Caco-2 (cell line): ENCODE results near the gene C2CD3. TPM values are rescaled to one million over a fixed set of nuclear protein-coding genes. Genes with fewer than 3 reads are reported as not detected.
"Not testable (repeated sequence)": the region's sequence is repeated elsewhere in the genome, so short reads cannot be mapped to it uniquely, and the experiment has no call there.

Source experiments
- BruUV-seq: library from RNA; stranded (reverse); fragments of 400-500 nt; replicated peaks from 2 replicates; lab custom pipeline; 2021; lab: Mats Ljungman, UMichigan
- CTCF ChIA-PET: fragments of 300-600 bp; sonication (Branson Sonifier 250); formaldehyde crosslinking; loops from one replicate; lab custom pipeline; 2022; ENCODE audit warnings: antibody characterized with exemption; lab: Charles Lee
- POLR2A ChIA-PET: fragments of 300-600 bp; sonication (Branson Sonifier 250); formaldehyde crosslinking; loops from one replicate; lab custom pipeline; 2022; ENCODE audit warnings: antibody characterized with exemption; lab: Charles Lee
- DNase-seq, 2 experiments: peaks; one replicate each; pipeline versions ENCODE4 v3.0.0 to v3.0.0-alpha.2; 2020 to 2022
- H3K27me3 ChIP-seq: replicated peaks from 2 replicates; pipeline ENCODE4 v1.6.0; 2011; ENCODE audit warnings: low read length; ENCODE audit not compliant: control insufficient read depth, insufficient read depth
- H3K36me3 ChIP-seq: 2 replicates; pipeline ENCODE4 v1.5.1; 2011; ENCODE audit warnings: low read length; ENCODE audit not compliant: control insufficient read depth, insufficient read depth
- H3K4me1 ChIP-seq: fragments of 250-450 bp; sonication (Bioruptor Pico); 2 replicates; pipeline ENCODE4 v1.5.1; 2020; ENCODE audit warnings: mild to moderate bottlenecking
- H3K4me3 ChIP-seq: 2 replicates; pipeline ENCODE4 v1.5.1; 2011; ENCODE audit warnings: low read depth, mild to moderate bottlenecking, control low read depth, low read length
- H3K9me3 ChIP-seq: fragments of 250-450 bp; sonication (Bioruptor Pico); 2 replicates; pipeline ENCODE4 v1.5.1; 2020; ENCODE audit warnings: mild to moderate bottlenecking, moderate library complexity
- H3K27ac Mint-ChIP-seq: one replicate; pipeline ENCODE4 v1.8.0; 2022; ENCODE audit warnings: mixed read lengths; ENCODE audit not compliant: unreplicated experiment
- H3K27me3 Mint-ChIP-seq: one replicate; pipeline ENCODE4 v1.8.0; 2022; ENCODE audit warnings: mixed read lengths; ENCODE audit not compliant: insufficient read depth, unreplicated experiment
- H3K36me3 Mint-ChIP-seq: one replicate; pipeline ENCODE4 v1.8.0; 2022; ENCODE audit warnings: mild to moderate bottlenecking, mixed read lengths; ENCODE audit not compliant: insufficient read depth, unreplicated experiment
- H3K4me1 Mint-ChIP-seq: one replicate; pipeline ENCODE4 v1.8.0; 2022; ENCODE audit warnings: low read depth, mixed read lengths; ENCODE audit not compliant: unreplicated experiment
- H3K4me3 Mint-ChIP-seq: one replicate; pipeline ENCODE4 v1.8.0; 2022; ENCODE audit warnings: mild to moderate bottlenecking, moderate library complexity, mixed read lengths; ENCODE audit not compliant: unreplicated experiment
- H3K9me3 Mint-ChIP-seq: one replicate; pipeline ENCODE4 v1.8.0; 2022; ENCODE audit warnings: mixed read lengths; ENCODE audit not compliant: unreplicated experiment
- intact Hi-C: fragments of 100-400 bp; cut with micrococcal nuclease; formaldehyde crosslinking; loops from one replicate; pipeline ENCODE4 v1.10.0; 2022; ENCODE audit not compliant: unreplicated experiment
- total RNA-seq: library from RNA; stranded (reverse); gene quantifications from 2 replicates; pipeline ENCODE4 v1.2.3, GENCODE V29; 2022
- TF ChIP-seq, protein P1 (sequence below), 2 experiments: fragments of 200-600 bp in 1 of 2; IDR thresholded peaks; 1 replicate in 1 of 2; 2 replicates in 1 of 2; pipeline versions ENCODE4 v1.5.1 to v1.8.0; 2011 to 2022; ENCODE audit warnings: antibody characterized with exemption in 1 of 2, control low read depth in 1 of 2, inconsistent platforms in 1 of 2, low read depth in 1 of 2, low read length in 1 of 2, mild to moderate bottlenecking in 1 of 2, moderate library complexity in 1 of 2; ENCODE audit not compliant: insufficient read depth in 1 of 2, severe bottlenecking in 1 of 2, unreplicated experiment in 1 of 2

The C2CD3 gene
- total RNA-seq, 1 experiment from 2014 or later: 47.5 TPM

- H3K36me3 Mint-ChIP-seq, H3K36me3 ChIP-seq, POLR2A ChIA-PET, H3K9me3 Mint-ChIP-seq, H3K4me3 Mint-ChIP-seq, CTCF ChIA-PET, DNase-seq, H3K27me3 Mint-ChIP-seq, H3K4me1 Mint-ChIP-seq, intact Hi-C loops, H3K27me3 ChIP-seq, BruUV-seq, H3K9me3 ChIP-seq, H3K4me3 ChIP-seq, H3K4me1 ChIP-seq, H3K27ac Mint-ChIP-seq: not testable (repeated sequence)
Observed at GRCh38 chr11:74061599-74061998, 109.2 kb downstream of the C2CD3 start.

GRCh38 chr11:74057249-74058151 is 113.3 kb downstream of the C2CD3 start:
- intact Hi-C loops: no loop called here
- DNase-seq: no peak
- no peak overlapping the region for H3K4me3 ChIP-seq
- no TSS peak for BruUV-seq
- Mint-ChIP-seq H3K4me1 (no peaks in the 10 kb centered on the region), H3K27me3 (no peaks in the 10 kb centered on the region), H3K9me3 (no peaks in the 10 kb centered on the region), H3K36me3 (peaks cover 12% of the 10 kb centered on the region), H3K4me3 (no peak overlapping the region), H3K27ac (no peak overlapping the region)
- H3K9me3 ChIP-seq: no peaks in the 10 kb centered on the region
- CTCF ChIA-PET: no interaction called here
- H3K27me3 ChIP-seq: no peaks in the 10 kb centered on the region
- H3K36me3 ChIP-seq: no peaks in the 10 kb centered on the region
- TF ChIP-seq, protein P1, sequence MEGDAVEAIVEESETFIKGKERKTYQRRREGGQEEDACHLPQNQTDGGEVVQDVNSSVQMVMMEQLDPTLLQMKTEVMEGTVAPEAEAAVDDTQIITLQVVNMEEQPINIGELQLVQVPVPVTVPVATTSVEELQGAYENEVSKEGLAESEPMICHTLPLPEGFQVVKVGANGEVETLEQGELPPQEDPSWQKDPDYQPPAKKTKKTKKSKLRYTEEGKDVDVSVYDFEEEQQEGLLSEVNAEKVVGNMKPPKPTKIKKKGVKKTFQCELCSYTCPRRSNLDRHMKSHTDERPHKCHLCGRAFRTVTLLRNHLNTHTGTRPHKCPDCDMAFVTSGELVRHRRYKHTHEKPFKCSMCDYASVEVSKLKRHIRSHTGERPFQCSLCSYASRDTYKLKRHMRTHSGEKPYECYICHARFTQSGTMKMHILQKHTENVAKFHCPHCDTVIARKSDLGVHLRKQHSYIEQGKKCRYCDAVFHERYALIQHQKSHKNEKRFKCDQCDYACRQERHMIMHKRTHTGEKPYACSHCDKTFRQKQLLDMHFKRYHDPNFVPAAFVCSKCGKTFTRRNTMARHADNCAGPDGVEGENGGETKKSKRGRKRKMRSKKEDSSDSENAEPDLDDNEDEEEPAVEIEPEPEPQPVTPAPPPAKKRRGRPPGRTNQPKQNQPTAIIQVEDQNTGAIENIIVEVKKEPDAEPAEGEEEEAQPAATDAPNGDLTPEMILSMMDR (IDR thresholded peaks at IDR 0.05; ENCODE audit: insufficient read depth in 1 of 2, low read depth in 1 of 2, low read length in 1 of 2, severe bottlenecking in 1 of 2, unreplicated experiment in 1 of 2): no peak
- H3K4me1 ChIP-seq: no peaks in the 10 kb centered on the region
- POLR2A ChIA-PET: no interaction called here

- Mint-ChIP-seq H3K4me3 (no peak overlapping the region), H3K36me3 (peaks cover 12% of the 10 kb centered on the region), H3K27me3 (no peaks in the 10 kb centered on the region), H3K9me3 (no peaks in the 10 kb centered on the region), H3K4me1 (no peaks in the 10 kb centered on the region), H3K27ac (no peak overlapping the region)
- no peaks in the 10 kb centered on the region for H3K36me3 ChIP-seq
- CTCF ChIA-PET: interaction anchor here (0.8 kb wide), 1 partner anchor 115 kb away, joined by 3 read pairs; the partner anchor contains the start of genes C2CD3 and PPME1
- BruUV-seq: no TSS peak
- TF ChIP-seq, protein P1 (IDR thresholded peaks at IDR 0.05; ENCODE audit: insufficient read depth in 1 of 2, low read depth in 1 of 2, low read length in 1 of 2, severe bottlenecking in 1 of 2, unreplicated experiment in 1 of 2): no peak
- no peaks in the 10 kb centered on the region for H3K27me3 ChIP-seq
- POLR2A ChIA-PET: no interaction called here
- H3K9me3 ChIP-seq: no peaks in the 10 kb centered on the region
- intact Hi-C loops: no loop called here
- no peak overlapping the region for H3K4me3 ChIP-seq
- no peaks in the 10 kb centered on the region for H3K4me1 ChIP-seq
- DNase-seq: no peak
Observed at GRCh38 chr11:74055938-74056337, 114.9 kb downstream of the C2CD3 start.
